Activated T-helper 17 cell treated with anti-CD3 and anti-CD28 coated beads, Interleukin-2, amount 50 U/mL, for 72 hours (primary cell): ENCODE results near the gene SLC16A2. TPM values are rescaled to one million over a fixed set of nuclear protein-coding genes. Genes with fewer than 3 reads are reported as not detected.
A peak's percentile ranks its signal among the peaks of the same experiment; 100 is the strongest.

ENCODE experiments used
- ATAC-seq: fragments of 150-1000 bp; cut with Tn5 transposase; replicated peaks from 2 replicates; pipeline ENCODE4 v1.10.0; 2021; ENCODE audit warnings: mild to moderate bottlenecking, moderate library complexity
- H3K27ac Mint-ChIP-seq: one replicate; pipeline ENCODE4 v1.8.0; 2022; ENCODE audit warnings: mixed read lengths
- H3K27me3 Mint-ChIP-seq: one replicate; pipeline ENCODE4 v1.8.0; 2022; ENCODE audit warnings: mixed read lengths
- H3K36me3 Mint-ChIP-seq: one replicate; pipeline ENCODE4 v1.8.0; 2022; ENCODE audit warnings: low read depth, mild to moderate bottlenecking, mixed read lengths
- H3K4me1 Mint-ChIP-seq: one replicate; pipeline ENCODE4 v1.8.0; 2022; ENCODE audit warnings: mixed read lengths
- H3K4me3 Mint-ChIP-seq: one replicate; pipeline ENCODE4 v1.8.0; 2022; ENCODE audit warnings: mild to moderate bottlenecking, mixed read lengths
- H3K9me3 Mint-ChIP-seq: one replicate; pipeline ENCODE4 v1.8.0; 2022; ENCODE audit warnings: mixed read lengths
- total RNA-seq, 2 donors: library from RNA; stranded (reverse); gene quantifications; one replicate each; pipeline ENCODE4 v1.2.3, GENCODE V29; 2022

Gene SLC16A2
- total RNA-seq: 1 to 10 TPM in 1 of 2 donors, under 1 TPM in 1; 0.11 to 1.5 TPM

- peaks cover 4% of the 10 kb centered on the region for H3K4me1 Mint-ChIP-seq
- H3K27ac Mint-ChIP-seq: peak within 1 kb of the TSS; percentile 67
- H3K36me3 Mint-ChIP-seq: no peaks in the 10 kb centered on the region
- no peaks in the 10 kb centered on the region for H3K9me3 Mint-ChIP-seq
- H3K4me3 Mint-ChIP-seq: peak within 1 kb of the TSS; percentile 79
- H3K27me3 Mint-ChIP-seq: peaks cover 10% of the 10 kb centered on the region
- peak; percentile 59 for ATAC-seq
Observed at GRCh38 chrX:74421036-74421739, at the start of gene SLC16A2. SLC16A2 (plus strand) TSS chrX:74421493; CDS start chrX:74421638, 145 bp downstream.

- no peaks in the 10 kb centered on the region for H3K9me3 Mint-ChIP-seq
- no peaks in the 10 kb centered on the region for H3K36me3 Mint-ChIP-seq
- ATAC-seq: no peak
- H3K4me1 Mint-ChIP-seq: no peaks in the 10 kb centered on the region
- H3K4me3 Mint-ChIP-seq: no peak overlapping the region
- no peaks in the 10 kb centered on the region for H3K27me3 Mint-ChIP-seq
- H3K27ac Mint-ChIP-seq: no peak overlapping the region
Observed at GRCh38 chrX:74372272-74372671, 49.0 kb upstream of the SLC16A2 start.

- no peaks in the 10 kb centered on the region for H3K36me3 Mint-ChIP-seq
- no peaks in the 10 kb centered on the region for H3K9me3 Mint-ChIP-seq
- no peaks in the 10 kb centered on the region for H3K27me3 Mint-ChIP-seq
- ATAC-seq: no peak
- no peak overlapping the region for H3K27ac Mint-ChIP-seq
- H3K4me3 Mint-ChIP-seq: no peak overlapping the region
- H3K4me1 Mint-ChIP-seq: no peaks in the 10 kb centered on the region
Observed at GRCh38 chrX:74377282-74377681, 44.0 kb upstream of the SLC16A2 start.

GRCh38 chrX:74382613-74383012, 38.7 kb upstream of the SLC16A2 start:
- Mint-ChIP-seq H3K27ac (no peak overlapping the region), H3K9me3 (no peaks in the 10 kb centered on the region), H3K4me1 (no peaks in the 10 kb centered on the region), H3K4me3 (no peak overlapping the region), H3K27me3 (peaks cover 5% of the 10 kb centered on the region), H3K36me3 (no peaks in the 10 kb centered on the region)
- ATAC-seq: peak; percentile 75

- Mint-ChIP-seq H3K36me3 (no peaks in the 10 kb centered on the region), H3K27ac (no peak overlapping the region), H3K4me1 (no peaks in the 10 kb centered on the region), H3K27me3 (peaks cover 5% of the 10 kb centered on the region), H3K9me3 (no peaks in the 10 kb centered on the region), H3K4me3 (no peak overlapping the region)
- ATAC-seq: peak; percentile 52
Observed at GRCh38 chrX:74383611-74384010, 37.7 kb upstream of the SLC16A2 start.

- H3K27ac Mint-ChIP-seq: no peak overlapping the region
- no peak for ATAC-seq
- H3K9me3 Mint-ChIP-seq: no peaks in the 10 kb centered on the region
- no peaks in the 10 kb centered on the region for H3K4me1 Mint-ChIP-seq
- peaks cover 12% of the 10 kb centered on the region for H3K27me3 Mint-ChIP-seq
- H3K4me3 Mint-ChIP-seq: no peak overlapping the region
- no peaks in the 10 kb centered on the region for H3K36me3 Mint-ChIP-seq
Observed at GRCh38 chrX:74389016-74389722, 32.1 kb upstream of the SLC16A2 start.

- ATAC-seq: no peak
- no peak overlapping the region for H3K27ac Mint-ChIP-seq
- no peak overlapping the region for H3K4me3 Mint-ChIP-seq
- H3K27me3 Mint-ChIP-seq: peaks cover 4% of the 10 kb centered on the region
- no peaks in the 10 kb centered on the region for H3K36me3 Mint-ChIP-seq
- no peaks in the 10 kb centered on the region for H3K9me3 Mint-ChIP-seq
- H3K4me1 Mint-ChIP-seq: no peaks in the 10 kb centered on the region
Observed at GRCh38 chrX:74395556-74395955, 25.7 kb upstream of the SLC16A2 start.

- no peak overlapping the region for H3K27ac Mint-ChIP-seq
- ATAC-seq: no peak
- no peaks in the 10 kb centered on the region for H3K27me3 Mint-ChIP-seq
- H3K4me3 Mint-ChIP-seq: no peak overlapping the region
- no peaks in the 10 kb centered on the region for H3K9me3 Mint-ChIP-seq
- H3K36me3 Mint-ChIP-seq: no peaks in the 10 kb centered on the region
- no peaks in the 10 kb centered on the region for H3K4me1 Mint-ChIP-seq
Observed at GRCh38 chrX:74405973-74406489, 15.3 kb upstream of the SLC16A2 start.

- Mint-ChIP-seq H3K36me3 (no peaks in the 10 kb centered on the region), H3K4me1 (no peaks in the 10 kb centered on the region), H3K27me3 (no peaks in the 10 kb centered on the region), H3K4me3 (no peak overlapping the region), H3K27ac (no peak overlapping the region), H3K9me3 (no peaks in the 10 kb centered on the region)
- peak; percentile 88 for ATAC-seq
Observed at GRCh38 chrX:74408304-74408703, 13.0 kb upstream of the SLC16A2 start.

- peak; percentile 10 for ATAC-seq
- Mint-ChIP-seq H3K36me3 (no peaks in the 10 kb centered on the region), H3K27ac (no peak overlapping the region), H3K4me1 (peaks cover 4% of the 10 kb centered on the region), H3K9me3 (no peaks in the 10 kb centered on the region), H3K27me3 (peaks cover 10% of the 10 kb centered on the region), H3K4me3 (peak overlapping the region; percentile 79)
Observed at GRCh38 chrX:74419864-74420195, 1.5 kb upstream of the SLC16A2 start.

GRCh38 chrX:74420196-74421035, 877 bp upstream of the SLC16A2 start:
- Mint-ChIP-seq H3K4me3 (peak overlapping the region; percentile 79), H3K27ac (peak overlapping the region; percentile 67)
- ATAC-seq: peak; percentile 53

GRCh38 chrX:74421740-74422352, 553 bp downstream of the SLC16A2 start:
- peak; percentile 4 for ATAC-seq
- Mint-ChIP-seq H3K4me1 (peaks cover 4% of the 10 kb centered on the region), H3K4me3 (peak overlapping the region; percentile 79), H3K9me3 (no peaks in the 10 kb centered on the region), H3K27ac (no peak overlapping the region), H3K36me3 (no peaks in the 10 kb centered on the region), H3K27me3 (peaks cover 5% of the 10 kb centered on the region)

More at GRCh38 chrX:74420196-74421035, 877 bp upstream of the SLC16A2 start:
- H3K4me1 Mint-ChIP-seq: peaks cover 4% of the 10 kb centered on the region
- no peaks in the 10 kb centered on the region for H3K9me3 Mint-ChIP-seq
- H3K36me3 Mint-ChIP-seq: no peaks in the 10 kb centered on the region
- H3K27me3 Mint-ChIP-seq: peaks cover 10% of the 10 kb centered on the region

- peak overlapping the region; percentile 79 for H3K4me3 Mint-ChIP-seq
- H3K27me3 Mint-ChIP-seq: peaks cover 5% of the 10 kb centered on the region
- H3K36me3 Mint-ChIP-seq: no peaks in the 10 kb centered on the region
- no peaks in the 10 kb centered on the region for H3K9me3 Mint-ChIP-seq
- H3K4me1 Mint-ChIP-seq: peaks cover 4% of the 10 kb centered on the region
- no peak for ATAC-seq
- no peak overlapping the region for H3K27ac Mint-ChIP-seq
Observed at GRCh38 chrX:74422576-74423288, 1.4 kb downstream of the SLC16A2 start.
